ENCODE data around the gene ZNF835.

GRCh38 chr19:56683116-56683515 lies 11.6 kb upstream of the ZNF835 start:
- TF ChIP-seq, protein P1, sequence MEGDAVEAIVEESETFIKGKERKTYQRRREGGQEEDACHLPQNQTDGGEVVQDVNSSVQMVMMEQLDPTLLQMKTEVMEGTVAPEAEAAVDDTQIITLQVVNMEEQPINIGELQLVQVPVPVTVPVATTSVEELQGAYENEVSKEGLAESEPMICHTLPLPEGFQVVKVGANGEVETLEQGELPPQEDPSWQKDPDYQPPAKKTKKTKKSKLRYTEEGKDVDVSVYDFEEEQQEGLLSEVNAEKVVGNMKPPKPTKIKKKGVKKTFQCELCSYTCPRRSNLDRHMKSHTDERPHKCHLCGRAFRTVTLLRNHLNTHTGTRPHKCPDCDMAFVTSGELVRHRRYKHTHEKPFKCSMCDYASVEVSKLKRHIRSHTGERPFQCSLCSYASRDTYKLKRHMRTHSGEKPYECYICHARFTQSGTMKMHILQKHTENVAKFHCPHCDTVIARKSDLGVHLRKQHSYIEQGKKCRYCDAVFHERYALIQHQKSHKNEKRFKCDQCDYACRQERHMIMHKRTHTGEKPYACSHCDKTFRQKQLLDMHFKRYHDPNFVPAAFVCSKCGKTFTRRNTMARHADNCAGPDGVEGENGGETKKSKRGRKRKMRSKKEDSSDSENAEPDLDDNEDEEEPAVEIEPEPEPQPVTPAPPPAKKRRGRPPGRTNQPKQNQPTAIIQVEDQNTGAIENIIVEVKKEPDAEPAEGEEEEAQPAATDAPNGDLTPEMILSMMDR (IDR thresholded peaks at IDR 0.05; ENCODE audit: low read depth, low read length, poor library complexity, severe bottlenecking), result no peak
- TF ChIP-seq EZH2phosphoT487 (IDR thresholded peaks at IDR 0.05; ENCODE audit: borderline replicate concordance, low read length), result no peak
